Glomerular endothelial cell (primary cell): ENCODE results near the gene PPP1R1A. TPM values are rescaled to one million over a fixed set of nuclear protein-coding genes. Genes with fewer than 3 reads are reported as not detected.

Source experiments
- DNase-seq: peaks from one replicate; pipeline ENCODE4 v3.0.0-alpha.2; 2011; ENCODE audit warnings: low read depth, low spot score; ENCODE audit errors: extremely low read depth
- total RNA-seq: library from RNA; depleted of rRNA; stranded (reverse); fragments of >200 nt; gene quantifications from 2 replicates; pipeline ENCODE4 v1.2.3, GENCODE V29; 2015

The PPP1R1A gene
- total RNA-seq: 0.15 TPM in 1 of 2 replicates, not detected in the other

DNA sequence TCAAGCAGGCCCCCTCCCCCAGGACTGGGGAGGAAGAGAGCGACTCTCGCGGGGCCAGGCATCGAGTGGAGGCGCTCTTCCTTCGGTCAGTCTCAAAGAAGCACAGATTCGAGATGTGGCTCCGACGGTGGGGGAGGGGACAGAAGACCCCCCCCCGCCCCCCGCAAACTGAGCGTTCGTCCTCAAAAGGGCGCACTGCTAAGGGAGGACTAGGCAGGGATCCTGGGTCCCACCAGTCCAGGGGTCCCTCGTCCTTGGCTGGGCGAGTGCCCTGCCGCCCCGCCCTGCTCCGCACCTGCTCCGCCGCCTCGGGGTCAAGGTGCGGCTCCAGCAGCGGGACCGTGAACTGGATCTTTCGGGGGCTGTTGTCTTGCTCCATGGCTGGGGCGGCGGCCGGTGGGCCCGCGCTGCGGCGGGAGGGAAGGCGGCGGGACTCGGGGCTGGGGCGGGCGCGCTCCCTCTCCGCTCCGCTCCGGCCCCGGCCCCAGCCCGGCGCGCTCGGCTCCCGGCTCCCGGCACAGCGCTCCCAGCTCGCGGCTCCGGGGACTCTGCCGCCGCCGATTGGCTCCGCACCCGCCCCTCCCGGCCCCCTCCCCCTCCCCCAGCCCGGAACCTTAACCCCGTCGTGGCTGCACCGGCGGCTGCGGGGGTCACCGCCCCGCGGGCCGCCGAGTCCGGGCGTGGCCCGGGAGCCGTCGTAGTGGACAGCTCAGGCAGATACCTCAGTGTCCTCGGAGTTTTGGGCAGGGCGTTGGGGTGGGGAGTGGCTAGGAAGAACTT lies at the start of gene PPP1R1A:
TSS of gene PPP1R1A (minus strand) at position 550 of the 780 bp plus-strand sequence. CDS start at position 379, 171 bp downstream.
- DNase-seq: no peak

- no peak for DNase-seq
Measured at GRCh38 chr12:54634795-54635194, 46.3 kb upstream of the PPP1R1A start, which contains the start of gene LACRT. Gene LACRT (minus strand): TSS chr12:54634895. CDS start chr12:54634841, 54 bp downstream.

- DNase-seq: no peak
Measured at GRCh38 chr12:54631988-54632728, 43.7 kb upstream of the PPP1R1A start.

- no peak for DNase-seq
Measured at GRCh38 chr12:54631551-54631950, 43.1 kb upstream of the PPP1R1A start.

DNA sequence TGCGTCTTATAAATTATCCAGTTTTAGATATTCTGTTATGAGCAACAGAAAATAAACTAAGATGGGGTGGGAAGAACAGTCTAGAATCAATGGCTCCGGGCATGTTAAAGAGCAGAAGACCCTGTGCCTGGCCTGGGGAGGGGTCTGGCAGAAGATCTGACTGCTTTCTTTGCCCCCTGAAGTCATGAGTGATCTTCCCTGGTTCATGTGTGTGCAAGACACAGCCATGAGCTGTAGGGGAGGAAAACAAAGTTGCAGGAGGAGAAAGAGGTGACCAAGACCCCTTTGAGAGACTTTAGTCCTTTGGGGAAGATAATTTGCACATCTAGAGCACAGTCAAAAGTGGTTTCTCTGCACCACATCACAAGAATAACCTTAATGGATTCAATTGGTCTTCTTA lies 41.5 kb upstream of the PPP1R1A start:
- no peak for DNase-seq

DNA sequence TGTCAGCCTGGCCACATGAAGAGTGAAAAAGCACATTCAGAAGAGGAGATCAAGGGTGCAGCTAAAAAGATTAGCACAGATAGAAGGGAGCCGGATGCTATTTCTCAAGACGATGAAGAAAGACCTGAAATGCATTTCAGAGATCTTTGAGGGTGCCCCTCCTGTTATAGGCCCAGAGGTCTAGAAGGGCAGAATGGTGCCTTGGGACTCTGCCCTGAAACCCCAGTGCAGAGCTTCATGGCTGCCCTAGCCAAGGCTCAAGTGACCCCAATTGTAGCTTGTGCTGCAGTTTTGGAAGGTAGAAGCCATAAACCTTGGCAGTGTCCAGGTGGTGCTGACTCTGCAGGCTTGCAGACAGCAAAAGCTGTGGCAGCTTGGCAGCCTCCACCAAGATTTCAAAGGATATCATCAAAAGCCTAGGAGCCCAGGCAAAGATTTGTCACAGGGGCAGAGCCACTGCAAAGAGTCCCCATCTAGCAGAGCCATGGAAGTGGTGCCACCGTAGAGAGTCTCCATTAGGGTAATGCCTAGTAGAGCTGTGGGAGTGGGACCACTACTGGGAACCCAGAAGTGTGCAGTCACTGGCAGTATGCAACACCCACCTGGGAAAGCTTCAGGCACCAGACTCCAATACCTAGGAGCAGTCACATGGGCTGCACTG lies 39.9 kb upstream of the PPP1R1A start:
- no peak for DNase-seq

DNA sequence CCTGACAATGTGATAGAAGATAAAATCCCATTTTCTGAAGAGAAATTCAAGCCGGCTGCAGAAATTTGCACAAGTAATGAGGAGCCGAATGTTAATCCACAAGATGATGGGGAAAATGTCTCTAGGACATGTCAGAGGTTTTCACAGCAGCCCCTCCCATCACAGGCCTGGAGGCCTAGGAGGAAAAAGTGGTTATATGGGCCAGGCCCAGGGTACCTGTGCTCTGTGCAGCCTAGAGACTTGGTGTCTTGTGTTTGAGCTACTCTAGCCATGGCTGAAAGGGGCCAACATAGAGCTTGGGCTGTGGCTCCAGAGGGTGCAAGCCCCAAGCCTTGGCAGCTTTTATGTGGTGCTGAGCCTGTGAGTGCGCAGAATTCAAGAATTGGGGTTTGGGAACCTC lies 38.8 kb upstream of the PPP1R1A start:
- no peak for DNase-seq

- DNase-seq: no peak
Measured at GRCh38 chr12:54625598-54625997, 37.1 kb upstream of the PPP1R1A start.

GRCh38 chr12:54624315-54625279 lies 36.1 kb upstream of the PPP1R1A start:
- DNase-seq: no peak

DNA sequence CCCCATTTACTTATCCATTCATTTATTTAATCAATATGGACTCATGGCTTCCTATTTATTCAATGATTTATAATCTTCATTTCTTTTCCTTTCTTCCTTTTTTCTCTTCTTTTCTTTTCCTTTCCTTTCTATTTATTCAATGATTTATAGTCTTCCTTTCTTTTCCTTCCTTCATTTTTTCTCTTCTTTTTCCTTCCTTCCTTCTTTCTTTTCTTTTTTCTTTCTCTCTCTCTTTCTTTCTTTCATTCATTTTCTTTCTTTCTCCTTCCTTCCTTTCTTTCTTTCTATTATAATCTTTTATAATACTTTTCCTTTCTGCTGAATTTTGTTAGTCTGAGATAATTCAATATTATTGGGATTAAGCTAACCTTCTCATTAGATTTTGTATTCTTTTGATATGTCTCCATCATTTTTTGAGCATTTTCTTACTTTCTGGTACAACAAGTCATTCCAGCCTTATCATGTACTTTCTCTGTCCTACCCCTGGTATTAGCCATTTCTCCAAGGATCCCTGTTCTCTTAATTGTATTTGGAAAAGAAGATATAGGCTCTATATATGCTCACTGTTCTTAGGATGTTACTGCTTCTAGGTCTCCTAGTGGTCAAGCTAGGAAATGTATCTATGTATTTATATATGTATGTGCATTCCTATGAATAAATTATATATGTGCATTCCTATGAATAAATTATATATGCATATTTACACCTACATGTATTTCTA lies 34.2 kb upstream of the PPP1R1A start:
- no peak for DNase-seq

DNA sequence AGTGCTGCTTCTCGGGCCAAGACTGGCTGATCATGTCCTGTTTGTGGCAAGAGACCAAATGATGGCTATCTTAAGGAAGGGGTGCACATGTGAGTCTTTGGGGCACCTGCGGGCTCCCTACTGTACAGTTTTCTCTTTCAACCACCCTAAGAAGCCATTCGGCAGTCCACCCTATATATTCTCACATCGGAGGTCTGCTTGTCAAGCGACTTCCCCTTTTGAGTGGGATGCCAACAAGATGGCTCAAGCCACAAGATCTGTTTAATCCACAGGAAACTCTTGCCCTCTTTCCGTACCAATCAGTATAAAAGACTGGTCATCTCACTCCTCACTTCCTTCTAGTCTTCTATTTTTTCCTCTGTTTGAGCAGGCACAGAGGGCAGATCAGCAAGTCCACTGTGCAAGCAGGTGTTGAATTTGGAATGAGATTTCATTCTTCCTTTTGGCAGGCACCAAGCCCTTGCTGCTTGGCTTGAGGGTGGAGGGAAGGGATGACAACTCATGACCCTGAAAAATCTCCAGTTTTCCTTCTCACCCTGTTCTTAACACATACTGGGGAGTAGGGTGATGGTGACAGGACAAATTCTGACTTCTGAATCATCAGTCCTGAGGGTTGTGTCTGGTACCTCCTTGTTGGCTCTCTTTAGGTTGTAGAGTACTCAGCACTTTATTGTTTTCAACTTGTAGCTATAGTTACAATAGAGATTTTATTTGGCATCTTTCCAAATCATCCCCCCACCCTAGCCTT lies 28.6 kb upstream of the PPP1R1A start:
- DNase-seq: no peak

DNA sequence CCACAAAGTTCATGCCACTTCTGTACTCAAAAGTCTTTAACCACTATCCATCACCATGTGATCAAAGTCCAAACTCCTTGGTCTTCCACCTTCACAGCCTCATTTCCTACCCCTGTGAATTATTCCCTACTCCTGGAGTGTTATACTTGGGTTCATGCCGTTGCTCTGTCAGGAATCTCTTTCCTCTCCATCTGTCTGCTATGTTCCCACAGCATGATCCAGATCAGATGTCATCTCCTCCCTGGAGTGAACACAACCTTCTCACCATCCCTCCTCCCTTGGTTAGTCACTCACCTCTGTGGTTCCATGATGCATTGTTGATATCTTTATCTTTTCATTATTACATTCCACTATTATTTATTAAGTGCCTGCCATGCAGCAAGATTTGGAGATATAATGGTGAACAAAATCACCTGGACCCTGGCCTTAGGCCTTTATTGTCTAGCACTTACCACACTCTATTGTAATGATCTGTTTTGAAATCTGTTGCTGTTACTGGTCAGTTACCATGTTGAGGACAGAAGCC lies 23.8 kb upstream of the PPP1R1A start:
- no peak for DNase-seq

DNA sequence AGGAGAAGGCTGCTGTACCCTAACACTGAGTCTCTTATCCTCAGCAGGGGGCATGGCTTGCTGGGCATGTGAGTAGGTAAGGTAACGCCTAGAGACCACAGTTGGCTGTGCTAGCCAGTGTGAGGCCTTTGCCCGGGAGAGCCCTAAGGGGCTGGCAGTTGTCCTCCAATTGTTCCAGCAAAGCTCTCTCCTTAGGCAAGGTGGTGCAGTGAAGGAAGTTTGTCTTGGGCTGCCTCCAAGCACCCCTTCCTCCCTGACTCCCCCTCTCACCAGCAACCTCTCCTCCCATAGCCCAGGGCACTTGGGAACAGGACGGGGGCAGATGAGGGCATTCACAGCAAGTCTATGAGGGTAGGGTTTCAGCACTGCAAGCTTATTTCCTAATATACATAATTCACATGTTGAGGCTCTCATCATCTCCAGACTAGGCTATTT lies 23.3 kb upstream of the PPP1R1A start:
- DNase-seq: no peak

GRCh38 chr12:54608769-54609168 lies 20.3 kb upstream of the PPP1R1A start:
- no peak for DNase-seq

DNA sequence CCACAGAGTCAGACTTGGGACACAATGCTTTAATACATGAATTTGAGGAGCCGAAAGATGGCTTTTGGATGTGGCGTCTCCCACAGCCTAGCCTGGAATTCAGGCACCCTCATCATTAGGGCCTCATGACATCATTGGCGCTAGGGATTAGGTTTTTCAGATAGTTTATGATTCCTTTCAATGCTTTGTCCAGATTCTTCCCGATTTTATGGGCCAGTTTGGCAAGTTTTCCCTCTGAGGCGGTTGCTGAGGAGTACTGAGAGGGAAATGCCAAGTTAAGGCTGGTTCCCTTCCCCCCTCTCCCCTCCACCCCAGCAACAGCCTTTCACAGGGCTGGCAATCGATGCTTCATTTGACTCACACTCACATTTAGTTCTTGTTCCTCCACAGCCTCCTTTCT lies 19.7 kb upstream of the PPP1R1A start:
- no peak for DNase-seq

GRCh38 chr12:54606556-54606955 lies 18.1 kb upstream of the PPP1R1A start:
- DNase-seq: no peak

GRCh38 chr12:54605138-54605970 lies 16.9 kb upstream of the PPP1R1A start:
- DNase-seq: no peak

DNA sequence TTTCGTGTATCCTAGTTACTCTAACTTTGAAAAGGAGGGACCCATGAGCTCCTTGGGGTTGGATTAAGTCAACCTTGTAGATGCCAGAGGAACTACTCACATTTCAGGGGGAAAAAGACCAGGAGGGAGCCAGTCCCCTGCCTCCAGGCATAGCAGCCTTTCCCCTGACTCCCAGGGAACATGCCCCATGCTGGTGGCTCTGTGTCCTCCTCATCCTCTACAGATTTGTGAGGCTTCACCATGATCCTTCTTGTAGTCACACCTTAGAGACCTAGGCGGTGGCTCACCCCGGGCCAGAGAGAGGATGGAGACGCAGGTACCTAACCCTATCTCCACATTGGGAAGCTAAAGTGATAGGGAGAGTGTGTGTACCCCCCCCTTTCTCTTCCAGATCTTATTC lies 16.0 kb upstream of the PPP1R1A start:
- DNase-seq: no peak
